Natural killer cell (primary cell): ENCODE measurements around the gene STRN. TPM values are rescaled to one million over a fixed set of nuclear protein-coding genes. Genes with fewer than 3 reads are reported as not detected.

ENCODE experiments used
- ATAC-seq, 3 donors: fragments of 150-1000 bp in 2 of 3; fragments of 200-7000 bp in 1 of 3; cut with Tn5 transposase; 1 replicate in 1 of 3; 2 replicates in 2 of 3; pipeline ENCODE4 v1.10.0; 2021; ENCODE audit warnings: mild to moderate bottlenecking in 2 of 3, moderate library complexity in 2 of 3
- DNase-seq, 2 donors: peaks; one replicate each; pipeline versions ENCODE4 v3.0.0 to v3.0.0-alpha.2; 2013 to 2021; ENCODE audit warnings: mixed read lengths in 1 of 2
- H3K27ac ChIP-seq: one replicate; pipeline ENCODE4 v1.5.1; 2013; ENCODE audit warnings: mild to moderate bottlenecking, low read length
- H3K27me3 ChIP-seq: one replicate; pipeline ENCODE4 v1.6.1; 2013; ENCODE audit warnings: low read length; ENCODE audit not compliant: control insufficient read depth, insufficient read depth
- H3K36me3 ChIP-seq: one replicate; pipeline ENCODE4 v1.6.1; 2013; ENCODE audit warnings: low read length; ENCODE audit not compliant: control insufficient read depth, insufficient read depth
- H3K4me1 ChIP-seq: one replicate; pipeline ENCODE4 v1.6.1; 2013; ENCODE audit warnings: low read length; ENCODE audit not compliant: control insufficient read depth, insufficient read depth
- H3K4me3 ChIP-seq: one replicate; pipeline ENCODE4 v1.5.1; 2013; ENCODE audit warnings: low read length
- H3K9me3 ChIP-seq: one replicate; pipeline ENCODE4 v1.6.1; 2013; ENCODE audit warnings: low read length; ENCODE audit not compliant: control insufficient read depth, insufficient read depth
- H3K27ac Mint-ChIP-seq, 2 donors: one replicate each; pipeline ENCODE4 v1.8.0; 2022; ENCODE audit warnings: mild to moderate bottlenecking in 2 of 2, mixed read lengths in 2 of 2, moderate library complexity in 1 of 2
- H3K27me3 Mint-ChIP-seq, 2 donors: one replicate each; pipeline ENCODE4 v1.8.0; 2022; ENCODE audit warnings: low read depth in 2 of 2, mixed read lengths in 2 of 2
- H3K36me3 Mint-ChIP-seq: one replicate; pipeline ENCODE4 v1.8.0; 2022; ENCODE audit warnings: mixed read lengths
- H3K4me1 Mint-ChIP-seq, 2 donors: one replicate each; pipeline ENCODE4 v1.8.0; 2022; ENCODE audit warnings: mixed read lengths in 2 of 2
- H3K4me3 Mint-ChIP-seq: one replicate; pipeline ENCODE4 v1.8.0; 2022; ENCODE audit warnings: mild to moderate bottlenecking, moderate library complexity, mixed read lengths
- H3K9me3 Mint-ChIP-seq, 2 donors: one replicate each; pipeline ENCODE4 v1.8.0; 2022; ENCODE audit warnings: mixed read lengths in 2 of 2
- CTCF ChIP-seq: fragments of 200-600 bp; IDR thresholded peaks from one replicate; pipeline ENCODE4 v1.8.0; 2022; ENCODE audit warnings: antibody characterized with exemption
- whole genome bisulfite sequencing: methylation state at CpG from one replicate; pipeline ENCODE4 v1.1.7; 2013; ENCODE audit warnings: missing lambda C conversion rate; ENCODE audit not compliant: insufficient coverage; 5-methylcytosine and 5-hydroxymethylcytosine counted together
- intact Hi-C: fragments of 100-400 bp; cut with micrococcal nuclease; formaldehyde crosslinking; loops from one replicate; pipeline ENCODE4 v1.14.2; 2022
- total RNA-seq, 4 donors: library from RNA; stranded (reverse); fragments of 120-200 nt in 1 of 4; gene quantifications; one replicate each; pipeline versions ENCODE4 v1.2.3 to v1.2.4, GENCODE V29; 2013 to 2022

Gene STRN, protein sequence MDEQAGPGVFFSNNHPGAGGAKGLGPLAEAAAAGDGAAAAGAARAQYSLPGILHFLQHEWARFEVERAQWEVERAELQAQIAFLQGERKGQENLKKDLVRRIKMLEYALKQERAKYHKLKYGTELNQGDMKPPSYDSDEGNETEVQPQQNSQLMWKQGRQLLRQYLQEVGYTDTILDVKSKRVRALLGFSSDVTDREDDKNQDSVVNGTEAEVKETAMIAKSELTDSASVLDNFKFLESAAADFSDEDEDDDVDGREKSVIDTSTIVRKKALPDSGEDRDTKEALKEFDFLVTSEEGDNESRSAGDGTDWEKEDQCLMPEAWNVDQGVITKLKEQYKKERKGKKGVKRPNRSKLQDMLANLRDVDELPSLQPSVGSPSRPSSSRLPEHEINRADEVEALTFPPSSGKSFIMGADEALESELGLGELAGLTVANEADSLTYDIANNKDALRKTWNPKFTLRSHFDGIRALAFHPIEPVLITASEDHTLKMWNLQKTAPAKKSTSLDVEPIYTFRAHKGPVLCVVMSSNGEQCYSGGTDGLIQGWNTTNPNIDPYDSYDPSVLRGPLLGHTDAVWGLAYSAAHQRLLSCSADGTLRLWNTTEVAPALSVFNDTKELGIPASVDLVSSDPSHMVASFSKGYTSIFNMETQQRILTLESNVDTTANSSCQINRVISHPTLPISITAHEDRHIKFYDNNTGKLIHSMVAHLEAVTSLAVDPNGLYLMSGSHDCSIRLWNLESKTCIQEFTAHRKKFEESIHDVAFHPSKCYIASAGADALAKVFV
- total RNA-seq = 10 to 100 TPM; 43.1 to 49.9 (median 43.4) TPM
- total RNA-seq (2013) = 44.3 TPM

GRCh38 chr2:36966370-36967235 is at the start of gene STRN:
TSS of gene STRN (minus strand) at chr2:36966536. CDS start at chr2:36966463, 73 bp downstream.
- H3K4me3 Mint-ChIP-seq = peak within 1 kb of the TSS; percentile 96
- H3K4me1 Mint-ChIP-seq = peaks cover 46 to 55% of the 10 kb centered on the region in 2 donors
- Histone ChIP-seq H3K4me1 (peaks cover 13% of the 10 kb centered on the region), H3K4me3 (peak within 1 kb of the TSS; percentile 95), H3K27ac (peak within 1 kb of the TSS; percentile 96), H3K36me3 (no peaks in the 10 kb centered on the region), H3K27me3 (no peaks in the 10 kb centered on the region), H3K9me3 (no peaks in the 10 kb centered on the region)
- intact Hi-C loops = loop anchor here (5.0 kb wide), 1 partner anchor 164 kb away; no protein-coding TSS in a partner anchor
- TF ChIP-seq CTCF = no peak
- DNase-seq = peak; percentile 98
- H3K27ac Mint-ChIP-seq = peak within 1 kb of the TSS; percentile 98
- no peaks in the 10 kb centered on the region for H3K36me3 Mint-ChIP-seq
- no peaks in the 10 kb centered on the region for H3K9me3 Mint-ChIP-seq
- peak; percentile 91 to 98 (median 91) for ATAC-seq
- under 1% methylated on average over 91 of the region's 91 CpGs for WGBS
- H3K27me3 Mint-ChIP-seq = no peaks in the 10 kb centered on the region

DNA sequence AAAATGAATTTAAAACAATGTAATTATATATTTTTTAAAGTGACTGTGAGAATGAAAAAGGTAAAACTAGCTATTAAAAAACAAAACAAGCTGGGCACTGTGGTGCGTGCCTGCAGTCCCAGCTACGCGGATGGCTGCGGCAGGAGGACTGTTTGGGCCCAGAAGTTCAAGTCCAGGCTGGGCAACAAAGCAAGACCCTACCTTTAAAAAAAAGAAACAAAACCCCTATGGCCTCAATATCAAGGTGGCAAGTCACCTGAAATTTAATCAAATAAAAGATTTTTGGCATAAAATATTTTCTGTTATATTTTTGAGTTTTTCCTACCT is 46.9 kb upstream of the STRN start:
- WGBS = 80% methylated on average over 4 of the region's 4 CpGs
- intact Hi-C loops = no loop called here
- no peaks in the 10 kb centered on the region for H3K27me3 Mint-ChIP-seq
- H3K36me3 ChIP-seq = peaks cover 83% of the 10 kb centered on the region
- no peak overlapping the region for H3K4me3 Mint-ChIP-seq
- no peaks in the 10 kb centered on the region for H3K27me3 ChIP-seq
- H3K36me3 Mint-ChIP-seq = peaks cover 23% of the 10 kb centered on the region
- H3K4me3 ChIP-seq = no peak overlapping the region
- DNase-seq (no peak), ATAC-seq (no peak)
- H3K27ac ChIP-seq = no peak overlapping the region
- H3K9me3 Mint-ChIP-seq = no peaks in the 10 kb centered on the region
- H3K4me1 ChIP-seq = peaks cover 5% of the 10 kb centered on the region
- no peaks in the 10 kb centered on the region for H3K9me3 ChIP-seq
- peaks cover 1 to 9% of the 10 kb centered on the region in 2 donors for H3K4me1 Mint-ChIP-seq
- TF ChIP-seq CTCF = no peak
- peak overlapping the region in 1 of 2 donors; percentile 60 for H3K27ac Mint-ChIP-seq

DNA sequence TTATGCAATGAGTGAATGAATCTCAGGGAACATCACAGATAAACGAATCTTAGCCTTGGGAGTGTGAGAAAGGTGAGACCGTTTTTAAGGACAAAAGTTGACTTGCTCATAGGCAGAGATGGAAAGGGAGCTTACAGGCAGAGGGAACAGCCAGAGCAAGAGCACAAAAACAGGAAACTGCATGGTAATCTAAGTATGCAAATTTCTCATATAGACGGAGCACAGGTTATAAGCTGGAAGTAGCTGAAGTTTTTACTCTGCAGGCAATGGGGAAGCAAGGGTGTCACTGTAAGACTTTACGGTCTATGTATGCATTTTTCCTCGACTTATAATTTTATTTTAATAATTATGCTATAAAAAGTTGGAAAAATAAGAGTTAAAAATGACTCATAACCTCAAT is 44.8 kb upstream of the STRN start:
- intact Hi-C loops = no loop called here
- Mint-ChIP-seq H3K4me1 (peaks cover 0 to 9% of the 10 kb centered on the region in 2 donors), H3K36me3 (peaks cover 20% of the 10 kb centered on the region), H3K27ac (peak overlapping the region in 1 of 2 donors; percentile 27), H3K4me3 (no peak overlapping the region), H3K27me3 (no peaks in the 10 kb centered on the region), H3K9me3 (no peaks in the 10 kb centered on the region)
- DNase-seq = no peak
- no peak for ATAC-seq
- H3K27me3 ChIP-seq = no peaks in the 10 kb centered on the region
- 49% methylated on average over 3 of the region's 5 CpGs for WGBS
- no peaks in the 10 kb centered on the region for H3K9me3 ChIP-seq
- H3K4me3 ChIP-seq = no peak overlapping the region
- peaks cover 5% of the 10 kb centered on the region for H3K4me1 ChIP-seq
- TF ChIP-seq CTCF = no peak
- no peak overlapping the region for H3K27ac ChIP-seq
- peaks cover 77% of the 10 kb centered on the region for H3K36me3 ChIP-seq
